Trophoblast cell (in vitro differentiated cells and primary cell): ENCODE data around the gene APBA3.

Source experiments
- DNase-seq, 2 donors: peaks; one replicate each; pipeline ENCODE4 v3.0.0-alpha.2; 2016
- H2AFZ ChIP-seq: 2 replicates; pipeline ENCODE4 v1.6.1; 2013; ENCODE audit warnings: low read length, moderate library complexity, mild to moderate bottlenecking; ENCODE audit not compliant: insufficient read depth, poor library complexity
- H2AK5ac ChIP-seq: 2 replicates; pipeline ENCODE4 v1.6.1; 2013; ENCODE audit warnings: mild to moderate bottlenecking, low read length
- H2BK120ac ChIP-seq: 2 replicates; pipeline ENCODE4 v1.6.1; 2013; ENCODE audit warnings: low read length, mild to moderate bottlenecking, moderate library complexity; ENCODE audit not compliant: insufficient read depth, poor library complexity
- H2BK12ac ChIP-seq: 2 replicates; pipeline ENCODE4 v1.6.1; 2013; ENCODE audit warnings: mild to moderate bottlenecking, low read length, moderate library complexity
- H2BK5ac ChIP-seq: 2 replicates; pipeline ENCODE4 v1.6.1; 2013; ENCODE audit warnings: low read length, low read depth, moderate library complexity, mild to moderate bottlenecking; ENCODE audit not compliant: poor library complexity
- H3K14ac ChIP-seq: 2 replicates; pipeline ENCODE4 v1.6.1; 2013; ENCODE audit warnings: mild to moderate bottlenecking, low read length
- H3K18ac ChIP-seq: 2 replicates; pipeline ENCODE4 v1.6.1; 2013; ENCODE audit warnings: mild to moderate bottlenecking, low read length
- H3K23ac ChIP-seq: 2 replicates; pipeline ENCODE4 v1.6.1; 2013; ENCODE audit warnings: low read length
- H3K27ac ChIP-seq: 2 replicates; pipeline ENCODE4 v1.5.1; 2013; ENCODE audit warnings: low read depth, mild to moderate bottlenecking, inconsistent platforms, low read length, moderate library complexity
- H3K27me3 ChIP-seq: 2 replicates; pipeline ENCODE4 v1.6.1; 2013; ENCODE audit warnings: inconsistent platforms, mild to moderate bottlenecking, low read length, moderate library complexity; ENCODE audit not compliant: insufficient read depth
- H3K36me3 ChIP-seq, 2 experiments: 1 replicate in 1 of 2; 2 replicates in 1 of 2; pipeline ENCODE4 v1.6.1; 2013; ENCODE audit warnings: low read length in 2 of 2, mild to moderate bottlenecking in 2 of 2, moderate library complexity in 1 of 2; ENCODE audit not compliant: insufficient read depth in 2 of 2, control insufficient read depth in 1 of 2
- H3K4ac ChIP-seq: 2 replicates; pipeline ENCODE4 v1.6.1; 2013; ENCODE audit warnings: low read depth, mild to moderate bottlenecking, low read length, moderate library complexity
- H3K4me1 ChIP-seq, 2 experiments: 1 replicate in 1 of 2; 2 replicates in 1 of 2; pipeline ENCODE4 v1.6.1; 2013; ENCODE audit warnings: low read length in 2 of 2, mild to moderate bottlenecking in 2 of 2, moderate library complexity in 1 of 2; ENCODE audit not compliant: insufficient read depth in 2 of 2, control insufficient read depth in 1 of 2
- H3K4me2 ChIP-seq: 2 replicates; pipeline ENCODE4 v1.6.1; 2013; ENCODE audit warnings: inconsistent platforms, mild to moderate bottlenecking, low read length, moderate library complexity
- H3K4me3 ChIP-seq: 2 replicates; pipeline ENCODE4 v1.5.1; 2013; ENCODE audit warnings: mild to moderate bottlenecking, low read depth, low read length, inconsistent platforms
- H3K79me1 ChIP-seq: one replicate; pipeline ENCODE4 v1.6.1; 2013; ENCODE audit warnings: low read length
- H3K79me2 ChIP-seq: 2 replicates; pipeline ENCODE4 v1.6.1; 2013; ENCODE audit warnings: low read length, mild to moderate bottlenecking; ENCODE audit not compliant: control insufficient read depth, insufficient read depth, poor library complexity
- H3K9ac ChIP-seq: 2 replicates; pipeline ENCODE4 v1.6.1; 2013; ENCODE audit warnings: mild to moderate bottlenecking, low read length
- H3K9me3 ChIP-seq: 2 replicates; pipeline ENCODE4 v1.6.1; 2013; ENCODE audit warnings: low read depth, mild to moderate bottlenecking, control low read depth, inconsistent platforms, low read length; ENCODE audit not compliant: insufficient read depth
- H4K12ac ChIP-seq: 2 replicates; pipeline ENCODE4 v1.6.1; 2013; ENCODE audit warnings: low read depth, mild to moderate bottlenecking, low read length, moderate library complexity
- H4K8ac ChIP-seq: 2 replicates; pipeline ENCODE4 v1.6.1; 2013; ENCODE audit warnings: low read depth, mild to moderate bottlenecking, low read length, moderate library complexity
- H4K91ac ChIP-seq: one replicate; pipeline ENCODE4 v1.6.1; 2013; ENCODE audit warnings: low read depth, mild to moderate bottlenecking, low read length, moderate library complexity
- WGBS: extraction: QIAGEN DNeasy Blood & Tissue Kit; methylation state at CpG from one replicate; pipeline ENCODE4 v1.1.7; 2013; ENCODE audit warnings: missing lambda C conversion rate; ENCODE audit not compliant: insufficient read length, insufficient coverage; ENCODE audit errors: extremely low coverage; 5-methylcytosine and 5-hydroxymethylcytosine counted together

The APBA3 gene

DNA sequence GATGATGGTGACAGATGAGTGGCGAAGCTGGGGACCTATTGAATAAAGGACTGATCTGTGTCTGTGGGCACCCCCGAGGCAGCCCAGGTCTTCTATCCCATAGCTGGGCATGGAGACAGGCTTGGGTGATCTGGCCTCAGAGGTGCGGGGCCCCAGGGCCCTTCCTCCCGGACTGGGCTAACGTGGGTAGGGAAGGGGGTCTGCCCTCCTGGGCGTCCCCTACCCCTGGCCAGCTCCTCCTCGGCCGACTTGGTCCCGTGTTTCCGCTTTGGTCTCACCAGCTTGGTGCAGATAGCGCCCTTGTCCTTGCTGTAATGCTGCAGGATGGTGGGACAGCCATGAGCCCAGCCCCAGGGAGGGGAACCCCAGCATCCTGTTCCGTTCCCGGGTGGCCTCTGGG, 21.4 kb upstream of the APBA3 start:
- H3K9ac ChIP-seq = no peak overlapping the region
- H3K23ac ChIP-seq = no peak overlapping the region
- no peak overlapping the region for H4K8ac ChIP-seq
- no peak overlapping the region for H2AK5ac ChIP-seq
- no peak overlapping the region for H2AFZ ChIP-seq
- H2BK12ac ChIP-seq = no peak overlapping the region
- H3K4ac ChIP-seq = no peak overlapping the region
- H3K36me3 ChIP-seq = no peaks in the 10 kb centered on the region
- peaks cover 5% of the 10 kb centered on the region in 2 experiments for H3K4me1 ChIP-seq
- no peak overlapping the region for H3K4me2 ChIP-seq
- no peak overlapping the region for H3K18ac ChIP-seq
- no peak overlapping the region for H3K4me3 ChIP-seq
- no peak overlapping the region for H3K27ac ChIP-seq
- H3K79me1 ChIP-seq = no peaks in the 10 kb centered on the region
- H2BK5ac ChIP-seq = no peak overlapping the region
- H4K91ac ChIP-seq = no peak overlapping the region
- DNase-seq = no peak
- H3K79me2 ChIP-seq = no peaks in the 10 kb centered on the region
- H3K9me3 ChIP-seq = peaks cover 24% of the 10 kb centered on the region
- H3K27me3 ChIP-seq = peaks cover 25% of the 10 kb centered on the region
- no CpG with 5 or more reads among the region's 13 CpGs for WGBS
- no peak overlapping the region for H3K14ac ChIP-seq
- no peak overlapping the region for H4K12ac ChIP-seq
- H2BK120ac ChIP-seq = no peak overlapping the region

DNA sequence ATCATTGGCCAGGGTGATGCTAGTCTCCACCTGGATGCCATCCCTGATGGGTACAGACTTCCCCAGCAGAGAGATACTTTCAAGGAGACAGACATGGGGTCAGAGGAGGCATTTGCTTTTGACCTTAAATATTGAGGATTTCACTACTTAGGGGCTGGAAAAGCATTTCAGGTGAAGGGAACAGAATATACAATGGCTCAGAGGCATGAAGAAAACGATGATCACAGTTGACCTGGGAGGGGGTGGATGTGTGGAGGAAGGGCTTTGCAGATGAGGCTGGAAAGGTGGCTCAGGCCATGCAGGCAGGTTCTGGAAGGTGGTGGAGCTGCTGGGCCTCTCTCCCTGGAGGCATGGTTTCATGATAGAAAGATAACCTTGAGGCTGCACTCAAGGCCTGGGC, 20.8 kb upstream of the APBA3 start:
- no peak overlapping the region for H3K27ac ChIP-seq
- no peak overlapping the region for H4K8ac ChIP-seq
- H4K12ac ChIP-seq = no peak overlapping the region
- H3K4me3 ChIP-seq = no peak overlapping the region
- DNase-seq = no peak
- no peak overlapping the region for H2BK12ac ChIP-seq
- no peak overlapping the region for H2BK5ac ChIP-seq
- no peaks in the 10 kb centered on the region for H3K79me2 ChIP-seq
- no peak overlapping the region for H3K14ac ChIP-seq
- H3K27me3 ChIP-seq = peaks cover 25% of the 10 kb centered on the region
- H3K4me2 ChIP-seq = no peak overlapping the region
- H2BK120ac ChIP-seq = no peak overlapping the region
- no peak overlapping the region for H3K18ac ChIP-seq
- H3K36me3 ChIP-seq = no peaks in the 10 kb centered on the region
- peaks cover 24% of the 10 kb centered on the region for H3K9me3 ChIP-seq
- H4K91ac ChIP-seq = no peak overlapping the region
- H3K79me1 ChIP-seq = no peaks in the 10 kb centered on the region
- H3K9ac ChIP-seq = no peak overlapping the region
- no peak overlapping the region for H2AFZ ChIP-seq
- peaks cover 5% of the 10 kb centered on the region in 2 experiments for H3K4me1 ChIP-seq
- WGBS = no CpG with 5 or more reads among the region's 1 CpG
- no peak overlapping the region for H2AK5ac ChIP-seq
- no peak overlapping the region for H3K4ac ChIP-seq
- H3K23ac ChIP-seq = no peak overlapping the region

DNA sequence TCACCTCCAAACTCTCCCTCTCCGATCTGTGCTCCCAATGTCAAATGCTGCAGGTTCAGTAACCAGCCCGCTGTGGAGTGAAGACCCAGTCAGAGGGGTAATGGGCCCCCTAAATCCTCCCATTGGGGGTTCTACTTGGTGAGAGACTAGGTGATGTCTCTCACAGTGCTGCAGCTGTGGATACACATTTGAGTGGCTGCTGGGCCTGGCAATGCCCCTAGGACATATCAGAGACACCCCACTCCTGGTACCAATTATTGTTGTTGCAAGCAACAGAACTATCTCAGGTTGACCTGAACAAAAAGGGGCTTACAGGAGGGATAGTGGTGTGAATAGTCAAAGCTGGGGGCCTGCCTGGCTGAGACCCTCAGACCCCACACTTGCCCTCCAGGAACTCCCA, 20.1 kb upstream of the APBA3 start:
- peaks cover 5% of the 10 kb centered on the region in 2 experiments for H3K4me1 ChIP-seq
- no peak overlapping the region for H3K14ac ChIP-seq
- H3K4ac ChIP-seq = no peak overlapping the region
- no peak overlapping the region for H4K91ac ChIP-seq
- no peak for DNase-seq
- H4K8ac ChIP-seq = no peak overlapping the region
- H2BK120ac ChIP-seq = no peak overlapping the region
- no peaks in the 10 kb centered on the region for H3K79me1 ChIP-seq
- H3K9me3 ChIP-seq = peaks cover 25% of the 10 kb centered on the region
- WGBS = no CpG with 5 or more reads among the region's 2 CpGs
- no peak overlapping the region for H3K18ac ChIP-seq
- no peak overlapping the region for H2AK5ac ChIP-seq
- H3K23ac ChIP-seq = no peak overlapping the region
- no peaks in the 10 kb centered on the region for H3K79me2 ChIP-seq
- no peak overlapping the region for H3K4me3 ChIP-seq
- H2BK5ac ChIP-seq = no peak overlapping the region
- H4K12ac ChIP-seq = no peak overlapping the region
- H3K9ac ChIP-seq = no peak overlapping the region
- no peak overlapping the region for H2BK12ac ChIP-seq
- no peak overlapping the region for H2AFZ ChIP-seq
- H3K27me3 ChIP-seq = peaks cover 23% of the 10 kb centered on the region
- no peak overlapping the region for H3K27ac ChIP-seq
- no peak overlapping the region for H3K4me2 ChIP-seq
- H3K36me3 ChIP-seq = no peaks in the 10 kb centered on the region

DNA sequence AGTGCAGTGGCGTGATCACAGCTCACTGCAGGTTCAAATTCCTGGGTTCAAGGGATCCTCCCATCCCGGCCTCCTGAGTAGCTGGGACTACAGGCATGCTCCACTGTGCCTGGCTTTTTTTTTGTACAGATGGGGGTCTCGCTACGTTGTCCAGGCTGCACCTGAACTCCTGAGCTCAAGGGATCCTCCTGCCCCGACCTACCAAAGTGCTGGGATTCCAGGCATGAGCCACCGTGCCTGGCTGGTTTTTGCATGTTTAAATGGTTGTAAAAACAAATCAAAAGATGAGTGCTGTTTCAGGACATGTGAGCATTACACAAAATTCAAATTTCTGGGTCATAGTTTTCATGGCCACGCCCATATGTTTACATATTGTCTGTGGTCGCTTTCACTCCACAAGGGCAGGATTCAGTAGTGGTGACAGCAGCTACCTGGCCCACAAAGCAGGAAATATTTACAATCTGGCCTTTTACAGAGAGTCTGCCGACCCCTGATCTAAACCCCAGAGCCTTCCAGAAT, 19.4 kb upstream of the APBA3 start:
- Histone ChIP-seq H3K9me3 (peaks cover 28% of the 10 kb centered on the region), H2AFZ (no peak overlapping the region), H2BK12ac (no peak overlapping the region), H3K4me3 (no peak overlapping the region), H3K4me2 (no peak overlapping the region), H3K79me1 (no peaks in the 10 kb centered on the region), H3K36me3 (no peaks in the 10 kb centered on the region), H2BK5ac (no peak overlapping the region), H3K4ac (no peak overlapping the region), H3K27ac (no peak overlapping the region), H3K27me3 (peaks cover 17% of the 10 kb centered on the region), H4K12ac (no peak overlapping the region), H3K79me2 (no peaks in the 10 kb centered on the region), H3K4me1 (peaks cover 5% of the 10 kb centered on the region in 2 experiments), H4K8ac (no peak overlapping the region), H4K91ac (no peak overlapping the region), H3K9ac (no peak overlapping the region), H2BK120ac (no peak overlapping the region), H3K18ac (no peak overlapping the region), H2AK5ac (no peak overlapping the region), H3K23ac (no peak overlapping the region), H3K14ac (no peak overlapping the region)
- DNase-seq = no peak
- WGBS = no CpG with 5 or more reads among the region's 9 CpGs
